ENCODE data around the gene NGLY1. TPM values are rescaled to one million over a fixed set of nuclear protein-coding genes. Genes with fewer than 3 reads are reported as not detected.

Gene NGLY1
- total and polyA plus RNA-seq, 4 donors, result 40.8 to 50.8 (median 41.9) TPM

DNA sequence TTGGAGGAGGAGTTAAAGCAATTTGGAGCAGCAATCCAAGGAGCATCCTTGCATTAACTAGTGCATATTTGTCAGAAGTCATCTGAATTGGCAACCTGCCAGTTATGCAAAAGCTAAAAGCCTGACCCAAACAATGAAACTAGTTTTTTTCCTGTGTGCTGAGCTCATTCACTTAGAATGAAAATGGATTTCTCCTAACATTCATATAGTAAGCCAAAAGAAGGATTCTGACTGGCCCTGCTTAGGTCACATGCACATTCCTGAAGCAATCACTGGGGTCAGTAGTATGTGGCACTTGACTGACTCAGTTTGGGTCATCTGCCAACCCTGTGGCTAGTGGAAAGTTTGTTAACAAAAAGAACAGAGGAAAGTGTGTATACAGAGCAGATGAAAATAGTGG lies 37.1 kb upstream of the NGLY1 start:
- no peaks in the 10 kb centered on the region for H3K27me3 ChIP-seq (ENCODE audit: control insufficient read depth, insufficient read depth, low read length)
- peak in 1 of 6 donors; percentile 60 for DNase-seq (ENCODE audit: low read depth in 4 of 6, low spot score in 6 of 6)
- H3K4me1 ChIP-seq (ENCODE audit: control insufficient read depth, insufficient read depth, low read length), result no peaks in the 10 kb centered on the region
- H3K27ac ChIP-seq (ENCODE audit: low read depth, low read length), result peak overlapping the region; percentile 79
- peaks cover 2% of the 10 kb centered on the region for H3K9me3 ChIP-seq (ENCODE audit: control insufficient read depth, insufficient read depth, low read length)
- no peaks in the 10 kb centered on the region for H3K36me3 ChIP-seq (ENCODE audit: control insufficient read depth, insufficient read depth, low read length)
- no peak overlapping the region for H3K4me3 ChIP-seq (ENCODE audit: low read depth, low read length)

DNA sequence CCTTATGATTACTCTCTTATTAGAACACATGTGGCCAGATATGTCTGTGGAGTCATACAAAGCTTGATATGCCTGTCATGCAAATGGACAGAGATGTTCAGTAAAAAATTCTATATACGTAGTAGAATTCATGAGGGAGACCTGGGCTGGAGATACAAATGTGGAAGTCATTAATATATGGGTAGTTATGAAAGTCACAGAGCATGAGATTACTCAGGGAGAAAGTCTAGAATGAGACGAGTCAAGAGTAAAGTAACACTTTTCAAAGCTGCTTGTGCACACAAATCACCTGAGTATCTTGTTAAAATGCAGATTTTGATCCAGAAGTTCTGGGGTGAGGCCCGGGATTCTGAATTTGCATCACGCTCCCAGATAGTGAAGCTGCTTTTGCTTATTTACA lies 35.1 kb upstream of the NGLY1 start:
- Histone ChIP-seq H3K4me1 (ENCODE audit: control insufficient read depth, insufficient read depth, low read length) (no peaks in the 10 kb centered on the region), H3K4me3 (ENCODE audit: low read depth, low read length) (no peak overlapping the region), H3K27me3 (ENCODE audit: control insufficient read depth, insufficient read depth, low read length) (no peaks in the 10 kb centered on the region), H3K36me3 (ENCODE audit: control insufficient read depth, insufficient read depth, low read length) (no peaks in the 10 kb centered on the region), H3K9me3 (ENCODE audit: control insufficient read depth, insufficient read depth, low read length) (no peaks in the 10 kb centered on the region), H3K27ac (ENCODE audit: low read depth, low read length) (no peak overlapping the region)
- 87% methylated on average over 2 of the region's 4 CpGs for WGBS (ENCODE audit: insufficient coverage)
- DNase-seq (ENCODE audit: low read depth in 4 of 6, low spot score in 6 of 6), result no peak

DNA sequence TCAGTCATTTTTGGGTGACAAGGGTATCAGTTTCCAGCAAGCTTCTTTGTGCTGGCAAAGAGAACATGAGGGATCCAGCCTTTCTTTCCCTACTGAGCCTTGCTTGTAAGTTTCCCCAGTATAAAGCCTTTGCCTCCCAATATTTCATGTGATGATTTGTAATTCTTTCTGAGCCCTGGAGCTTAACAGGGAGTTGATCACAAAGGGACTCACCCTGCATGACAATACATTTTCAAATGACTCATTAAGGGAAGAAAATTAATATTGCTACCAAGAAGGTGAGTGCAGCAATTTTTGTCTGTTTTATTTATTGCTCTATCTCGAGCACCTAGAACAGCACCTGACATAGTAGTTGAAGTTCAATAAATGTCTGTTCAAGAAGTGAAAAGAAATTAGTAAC lies 34.4 kb upstream of the NGLY1 start:
- no peak overlapping the region for H3K27ac ChIP-seq (ENCODE audit: low read depth, low read length)
- H3K9me3 ChIP-seq (ENCODE audit: control insufficient read depth, insufficient read depth, low read length), result no peaks in the 10 kb centered on the region
- no peak for DNase-seq (ENCODE audit: low read depth in 4 of 6, low spot score in 6 of 6)
- H3K4me3 ChIP-seq (ENCODE audit: low read depth, low read length), result no peak overlapping the region
- H3K27me3 ChIP-seq (ENCODE audit: control insufficient read depth, insufficient read depth, low read length), result no peaks in the 10 kb centered on the region
- no CpG with 5 or more reads among the region's 1 CpG for WGBS (ENCODE audit: insufficient coverage)
- H3K36me3 ChIP-seq (ENCODE audit: control insufficient read depth, insufficient read depth, low read length), result no peaks in the 10 kb centered on the region
- no peaks in the 10 kb centered on the region for H3K4me1 ChIP-seq (ENCODE audit: control insufficient read depth, insufficient read depth, low read length)

DNA sequence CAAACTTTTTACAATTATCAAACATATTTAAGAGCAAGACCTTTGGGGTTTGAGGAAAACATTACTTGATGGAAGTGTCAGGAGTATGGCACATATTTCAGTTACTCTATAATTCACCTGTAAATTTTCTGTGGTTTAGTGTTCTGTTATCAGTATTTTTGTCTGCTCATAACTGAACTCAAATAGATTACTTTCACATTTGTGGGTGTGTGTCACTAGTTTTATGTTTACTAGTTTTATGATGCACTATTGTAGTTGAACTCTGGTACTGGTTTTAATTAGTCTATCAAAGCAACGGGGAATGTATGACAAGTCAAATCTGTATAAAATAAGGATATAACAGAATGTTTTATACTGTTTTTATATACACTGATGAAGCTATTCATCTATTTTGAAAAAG lies 33.9 kb upstream of the NGLY1 start:
- no peaks in the 10 kb centered on the region for H3K36me3 ChIP-seq (ENCODE audit: control insufficient read depth, insufficient read depth, low read length)
- H3K4me3 ChIP-seq (ENCODE audit: low read depth, low read length), result no peak overlapping the region
- WGBS (ENCODE audit: insufficient coverage), result no CpG with 5 or more reads among the region's 1 CpG
- H3K27me3 ChIP-seq (ENCODE audit: control insufficient read depth, insufficient read depth, low read length), result no peaks in the 10 kb centered on the region
- no peaks in the 10 kb centered on the region for H3K9me3 ChIP-seq (ENCODE audit: control insufficient read depth, insufficient read depth, low read length)
- H3K4me1 ChIP-seq (ENCODE audit: control insufficient read depth, insufficient read depth, low read length), result no peaks in the 10 kb centered on the region
- H3K27ac ChIP-seq (ENCODE audit: low read depth, low read length), result no peak overlapping the region
- DNase-seq (ENCODE audit: low read depth in 4 of 6, low spot score in 6 of 6), result no peak

DNA sequence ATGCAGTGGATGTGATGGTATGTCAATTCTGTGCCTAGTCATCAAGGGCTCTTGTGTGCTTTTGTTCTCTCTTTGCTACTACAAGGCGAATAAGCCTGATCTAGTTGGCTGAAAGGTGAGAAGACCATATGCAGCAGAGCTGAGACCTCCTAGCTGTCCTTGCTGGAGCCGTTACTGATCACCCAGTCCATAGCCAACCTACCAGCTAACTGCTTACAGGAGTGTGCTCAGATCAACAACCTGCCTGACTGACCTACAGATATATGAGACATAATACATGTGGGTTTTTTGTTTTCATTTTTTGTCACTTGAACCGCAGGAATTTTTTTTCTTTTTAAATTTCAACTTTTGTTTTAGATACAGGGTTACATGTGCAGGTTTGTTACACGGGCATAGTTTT lies 29.4 kb upstream of the NGLY1 start:
- no peak overlapping the region for H3K27ac ChIP-seq (ENCODE audit: low read depth, low read length)
- no peaks in the 10 kb centered on the region for H3K9me3 ChIP-seq (ENCODE audit: control insufficient read depth, insufficient read depth, low read length)
- WGBS (ENCODE audit: insufficient coverage), result no CpG with 5 or more reads among the region's 4 CpGs
- no peak for DNase-seq (ENCODE audit: low read depth in 4 of 6, low spot score in 6 of 6)
- no peaks in the 10 kb centered on the region for H3K27me3 ChIP-seq (ENCODE audit: control insufficient read depth, insufficient read depth, low read length)
- no peaks in the 10 kb centered on the region for H3K4me1 ChIP-seq (ENCODE audit: control insufficient read depth, insufficient read depth, low read length)
- no peak overlapping the region for H3K4me3 ChIP-seq (ENCODE audit: low read depth, low read length)
- no peaks in the 10 kb centered on the region for H3K36me3 ChIP-seq (ENCODE audit: control insufficient read depth, insufficient read depth, low read length)

DNA sequence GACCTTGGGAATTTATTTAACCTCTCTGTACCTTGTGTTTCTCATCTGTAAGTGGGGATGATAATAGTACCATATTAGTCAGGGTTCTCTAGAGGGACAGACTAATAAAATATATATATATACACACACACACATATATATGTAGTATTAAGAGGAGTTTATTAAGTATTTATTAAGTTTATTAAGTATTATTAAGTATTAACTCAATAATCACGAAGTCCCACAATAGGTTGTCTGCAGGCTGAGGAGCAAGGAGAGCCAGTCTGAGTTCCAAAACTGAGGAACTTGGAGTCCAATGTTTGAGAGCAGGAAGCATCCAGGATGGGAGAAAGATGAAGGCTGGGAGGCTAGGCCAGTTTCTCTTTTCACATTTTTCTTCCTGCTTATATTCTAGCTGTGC lies 21.4 kb upstream of the NGLY1 start:
- H3K27ac ChIP-seq (ENCODE audit: low read depth, low read length), result no peak overlapping the region
- no peaks in the 10 kb centered on the region for H3K4me1 ChIP-seq (ENCODE audit: control insufficient read depth, insufficient read depth, low read length)
- no peaks in the 10 kb centered on the region for H3K36me3 ChIP-seq (ENCODE audit: control insufficient read depth, insufficient read depth, low read length)
- no peak for DNase-seq (ENCODE audit: low read depth in 4 of 6, low spot score in 6 of 6)
- H3K27me3 ChIP-seq (ENCODE audit: control insufficient read depth, insufficient read depth, low read length), result no peaks in the 10 kb centered on the region
- WGBS (ENCODE audit: insufficient coverage), result 100% methylated on average over 1 of the region's 1 CpG
- no peak overlapping the region for H3K4me3 ChIP-seq (ENCODE audit: low read depth, low read length)
- no peaks in the 10 kb centered on the region for H3K9me3 ChIP-seq (ENCODE audit: control insufficient read depth, insufficient read depth, low read length)

DNA sequence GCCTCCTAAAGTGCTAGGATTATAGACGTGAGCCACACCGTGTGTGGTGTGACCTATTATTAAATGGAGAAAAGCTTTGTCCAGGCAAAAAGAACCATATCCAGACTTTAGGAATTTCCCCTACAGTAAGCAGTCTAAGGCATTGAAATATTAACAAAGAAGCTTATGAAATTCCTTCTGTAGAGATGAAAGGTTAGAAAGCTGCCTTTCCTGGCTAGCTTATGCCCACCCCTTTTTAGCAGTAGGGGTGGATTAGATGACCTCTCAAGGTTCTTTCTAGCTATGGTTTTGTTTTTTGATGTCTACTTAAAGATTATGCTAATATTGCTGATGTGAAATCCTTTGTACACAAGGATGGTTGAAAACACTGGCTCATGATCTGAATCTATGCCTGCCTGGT lies 20.6 kb upstream of the NGLY1 start:
- Histone ChIP-seq H3K4me3 (ENCODE audit: low read depth, low read length) (no peak overlapping the region), H3K9me3 (ENCODE audit: control insufficient read depth, insufficient read depth, low read length) (no peaks in the 10 kb centered on the region), H3K27ac (ENCODE audit: low read depth, low read length) (no peak overlapping the region), H3K27me3 (ENCODE audit: control insufficient read depth, insufficient read depth, low read length) (no peaks in the 10 kb centered on the region), H3K4me1 (ENCODE audit: control insufficient read depth, insufficient read depth, low read length) (no peaks in the 10 kb centered on the region), H3K36me3 (ENCODE audit: control insufficient read depth, insufficient read depth, low read length) (no peaks in the 10 kb centered on the region)
- no peak for DNase-seq (ENCODE audit: low read depth in 4 of 6, low spot score in 6 of 6)
- no CpG with 5 or more reads among the region's 2 CpGs for WGBS (ENCODE audit: insufficient coverage)

DNA sequence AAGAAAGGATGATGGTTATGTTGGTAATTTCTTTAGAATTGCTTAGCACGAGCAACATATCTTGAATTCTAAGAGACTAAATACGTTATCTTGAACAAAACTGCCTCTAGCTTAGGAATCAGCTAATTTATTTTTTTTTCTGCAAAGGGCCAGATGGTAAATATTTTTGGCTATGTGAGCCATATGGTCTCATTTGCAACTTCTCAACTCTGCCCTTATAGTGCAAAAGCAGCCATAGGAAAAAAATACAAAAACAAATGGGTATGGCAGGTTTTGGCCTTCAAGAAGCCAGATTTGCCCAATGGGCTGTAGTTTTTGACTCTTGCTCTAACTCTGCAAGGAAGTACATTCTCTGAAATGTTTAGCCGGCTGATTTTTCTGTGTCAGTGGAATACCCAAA lies 18.5 kb upstream of the NGLY1 start:
- no peak overlapping the region for H3K27ac ChIP-seq (ENCODE audit: low read depth, low read length)
- no peaks in the 10 kb centered on the region for H3K9me3 ChIP-seq (ENCODE audit: control insufficient read depth, insufficient read depth, low read length)
- WGBS (ENCODE audit: insufficient coverage), result no CpG with 5 or more reads among the region's 3 CpGs
- no peaks in the 10 kb centered on the region for H3K27me3 ChIP-seq (ENCODE audit: control insufficient read depth, insufficient read depth, low read length)
- no peaks in the 10 kb centered on the region for H3K4me1 ChIP-seq (ENCODE audit: control insufficient read depth, insufficient read depth, low read length)
- no peak overlapping the region for H3K4me3 ChIP-seq (ENCODE audit: low read depth, low read length)
- DNase-seq (ENCODE audit: low read depth in 4 of 6, low spot score in 6 of 6), result peak in 2 of 6 donors; percentile 21 to 60
- H3K36me3 ChIP-seq (ENCODE audit: control insufficient read depth, insufficient read depth, low read length), result no peaks in the 10 kb centered on the region

DNA sequence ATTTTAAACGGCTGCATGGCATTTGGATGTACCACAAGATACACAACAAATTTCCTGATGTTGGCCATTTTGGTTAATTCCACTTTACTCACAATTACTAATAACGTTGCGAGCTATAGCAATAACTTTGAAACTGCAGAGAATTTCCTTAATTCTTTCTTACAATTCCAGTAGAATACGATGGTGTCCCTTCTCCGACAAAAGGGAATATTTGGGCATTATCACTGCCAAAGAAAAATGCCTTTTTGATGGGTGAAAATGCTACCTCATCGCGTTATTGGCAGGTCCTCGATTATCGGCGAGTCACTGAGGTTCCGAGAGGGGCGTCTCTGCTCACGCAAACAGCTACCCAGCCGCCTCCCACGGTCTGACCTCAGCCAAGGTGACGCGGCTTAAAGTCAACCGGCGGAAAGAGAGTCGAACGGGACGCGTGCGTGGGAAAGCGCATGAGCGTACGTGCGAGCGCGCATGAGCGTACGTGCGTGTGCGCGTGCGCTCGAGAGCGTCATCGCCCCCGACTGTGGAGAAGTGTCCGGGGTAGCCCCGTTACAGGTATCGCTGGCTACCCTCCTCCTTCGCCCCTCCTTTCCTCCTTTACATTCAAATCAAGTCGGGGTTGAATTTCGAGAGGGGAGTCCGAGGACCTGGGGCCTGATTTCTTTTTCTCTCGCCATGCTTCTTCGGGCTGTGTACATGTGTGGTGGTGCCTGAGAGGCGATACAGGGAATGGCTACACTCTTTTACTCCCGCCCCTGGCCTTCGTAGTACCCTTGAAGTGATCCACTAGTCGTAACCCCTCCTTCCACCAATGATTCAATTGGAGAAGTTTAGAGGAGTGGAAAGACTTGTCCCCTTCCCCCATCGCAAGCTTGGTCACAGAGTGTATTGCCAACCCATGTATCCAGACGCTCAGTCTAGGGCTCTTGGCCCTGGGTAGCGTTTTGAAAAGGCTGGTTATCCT lies 6.6 kb upstream of the NGLY1 start, which contains the start of gene OXSM:
OXSM (plus strand) TSS at position 495 of the 961 bp plus-strand sequence. CDS start 931 bp downstream, outside the sequence.
- Histone ChIP-seq H3K4me3 (ENCODE audit: low read depth, low read length) (peak within 1 kb of the TSS; percentile 93), H3K27ac (ENCODE audit: low read depth, low read length) (peak within 1 kb of the TSS; percentile 77), H3K9me3 (ENCODE audit: control insufficient read depth, insufficient read depth, low read length) (no peaks in the 10 kb centered on the region), H3K4me1 (ENCODE audit: control insufficient read depth, insufficient read depth, low read length) (no peaks in the 10 kb centered on the region), H3K36me3 (ENCODE audit: control insufficient read depth, insufficient read depth, low read length) (no peaks in the 10 kb centered on the region), H3K27me3 (ENCODE audit: control insufficient read depth, insufficient read depth, low read length) (no peaks in the 10 kb centered on the region)
- WGBS (ENCODE audit: insufficient coverage), result under 1% methylated on average over 40 of the region's 56 CpGs
- peak; percentile 80 to 98 (median 90) for DNase-seq (ENCODE audit: low read depth in 4 of 6, low spot score in 6 of 6)

DNA sequence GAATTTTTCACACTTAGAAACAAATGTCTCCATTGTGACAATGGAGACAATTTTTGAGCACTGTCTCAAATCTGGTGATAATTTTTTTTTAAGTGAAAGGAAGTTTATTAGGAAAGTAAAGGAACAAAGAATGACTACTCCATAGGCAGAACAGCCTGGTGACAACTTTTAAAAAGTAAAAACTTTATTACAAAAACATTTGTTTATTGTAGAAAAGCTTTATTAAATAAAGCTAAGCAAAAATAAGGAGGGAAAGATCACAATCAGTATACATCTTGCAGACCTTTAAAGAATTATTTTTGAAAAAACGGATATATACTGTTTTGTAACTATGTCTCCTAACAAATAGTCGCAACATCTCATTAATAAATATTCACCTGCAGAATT lies 6.0 kb upstream of the NGLY1 start:
- Histone ChIP-seq H3K36me3 (ENCODE audit: control insufficient read depth, insufficient read depth, low read length) (no peaks in the 10 kb centered on the region), H3K27me3 (ENCODE audit: control insufficient read depth, insufficient read depth, low read length) (no peaks in the 10 kb centered on the region), H3K4me1 (ENCODE audit: control insufficient read depth, insufficient read depth, low read length) (no peaks in the 10 kb centered on the region), H3K9me3 (ENCODE audit: control insufficient read depth, insufficient read depth, low read length) (no peaks in the 10 kb centered on the region), H3K27ac (ENCODE audit: low read depth, low read length) (no peak overlapping the region), H3K4me3 (ENCODE audit: low read depth, low read length) (peak overlapping the region; percentile 93)
- DNase-seq (ENCODE audit: low read depth in 4 of 6, low spot score in 6 of 6), result no peak
- 50% methylated on average over 1 of the region's 2 CpGs for WGBS (ENCODE audit: insufficient coverage)
